ENCODE measurements around the gene DMRT1.

DNA sequence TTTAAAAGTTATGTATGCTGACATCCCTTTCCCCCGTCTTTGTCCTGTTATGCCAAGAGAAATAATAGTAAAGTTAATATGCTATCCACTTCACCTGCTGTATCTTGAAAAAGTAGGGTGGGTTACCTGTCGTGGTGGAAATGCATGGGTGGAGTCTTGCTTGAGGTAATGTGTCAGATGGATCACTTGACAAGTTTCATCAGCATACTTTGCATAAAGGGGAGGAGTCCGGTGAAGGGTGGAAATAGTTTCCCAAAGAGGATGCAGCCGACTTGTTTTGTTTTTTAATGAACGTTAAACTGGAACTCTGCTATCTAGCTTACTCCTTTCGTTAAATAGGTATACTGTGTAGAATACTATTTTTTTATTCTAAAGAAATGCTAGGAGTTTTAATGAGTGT, 125.9 kb downstream of the DMRT1 start:
- TF ChIP-seq GATA1 (IDR thresholded peaks at IDR 0.05; ENCODE audit: low read depth, low read length) (no peak), POLR2A (IDR thresholded peaks at IDR 0.05; ENCODE audit: low read length) (no peak)
